Suprapubic skin (tissue), 4 donors: ENCODE measurements around the gene CRYBG3.

Experiments
- CTCF ChIP-seq, 2 donors: fragments of 200-600 bp in 1 of 2; fragments of 450-650 bp in 1 of 2; sonication (generic) in 1 of 2; IDR thresholded peaks; one replicate each; pipeline ENCODE4 v1.5.1; 2016 to 2019; ENCODE audit warnings: antibody characterized with exemption in 2 of 2, mild to moderate bottlenecking in 1 of 2, moderate library complexity in 1 of 2
- POLR2A ChIP-seq, 2 donors: fragments of 450-650 bp; IDR thresholded peaks; one replicate each; pipeline ENCODE4 v1.6.1; 2017; ENCODE audit warnings: antibody characterized with exemption in 2 of 2, mild to moderate bottlenecking in 2 of 2, moderate library complexity in 2 of 2
- POLR2AphosphoS5 ChIP-seq, 3 donors: sonication (generic); formaldehyde crosslinking; IDR thresholded peaks; one replicate each; pipeline ENCODE4 v1.6.1; 2017; ENCODE audit warnings: antibody characterized with exemption in 3 of 3

GRCh38 chr3:97830638-97831037 is 8.8 kb downstream of the CRYBG3 start:
- TF ChIP-seq CTCF (IDR thresholded peaks at IDR 0.05) (no peak), POLR2A (IDR thresholded peaks at IDR 0.05) (no peak), POLR2AphosphoS5 (IDR thresholded peaks at IDR 0.05) (no peak)
